Measurements from ENCODE around the gene NT5C2.

Gene NT5C2

GRCh38 chr10:103062854-103063590 is 130.1 kb downstream of the NT5C2 start:
- Histone ChIP-seq H3K9ac (ENCODE audit: low read depth, low read length, poor library complexity) (no peak overlapping the region), H3K79me1 (ENCODE audit: low read depth, low read length) (no peaks in the 10 kb centered on the region), H4K91ac (ENCODE audit: low read depth, low read length, poor library complexity) (no peak overlapping the region), H3K36me3 (replicated peaks in 1 of 2; ENCODE audit: control insufficient read depth in 2 of 2, insufficient read depth in 2 of 2, low read length in 2 of 2) (no peaks in the 10 kb centered on the region), H3K4me1 (ENCODE audit: control insufficient read depth in 2 of 2, insufficient read depth in 1 of 2, low read depth in 1 of 2, low read length in 2 of 2) (no peaks in the 10 kb centered on the region), H3K4me3 (ENCODE audit: low read length in 2 of 2) (no peak overlapping the region), H3K9me3 (replicated peaks in 1 of 2; ENCODE audit: control insufficient read depth in 2 of 2, insufficient read depth in 1 of 2, low read depth in 1 of 2, low read length in 2 of 2) (no peaks in the 10 kb centered on the region), H3K4ac (ENCODE audit: low read length) (no peak overlapping the region), H3K23ac (ENCODE audit: low read depth, low read length, poor library complexity) (peak overlapping the region; percentile 9), H2BK5ac (ENCODE audit: low read length) (no peak overlapping the region), H3K14ac (ENCODE audit: low read length) (no peak overlapping the region), H2AK5ac (ENCODE audit: low read depth, low read length) (no peak overlapping the region), H3K4me2 (ENCODE audit: insufficient read depth, low read length, poor library complexity, severe bottlenecking) (no peak overlapping the region), H2AFZ (ENCODE audit: low read length) (no peak overlapping the region), H2BK12ac (ENCODE audit: low read length) (no peak overlapping the region), H3K27me3 (ENCODE audit: control insufficient read depth in 3 of 3, insufficient read depth in 3 of 3, low read depth in 1 of 3, low read length in 3 of 3) (no peaks in the 10 kb centered on the region), H2BK15ac (ENCODE audit: low read length) (no peak overlapping the region), H4K8ac (ENCODE audit: low read depth, low read length) (no peak overlapping the region), H3K27ac (replicated peaks; ENCODE audit: low read length) (no peak overlapping the region), H3K18ac (ENCODE audit: low read length) (no peak overlapping the region), H2BK120ac (ENCODE audit: low read depth, low read length) (no peak overlapping the region)
- DNase-seq (ENCODE audit: low spot score), result no peak
- no CpG with 5 or more reads among the region's 15 CpGs for WGBS, 2 donors (ENCODE audit: extremely low coverage in 2 of 2, insufficient read length in 2 of 2, insufficient replicate concordance in 1 of 2)

GRCh38 chr10:103060575-103060974 is 132.5 kb downstream of the NT5C2 start:
- H3K27ac ChIP-seq (replicated peaks; ENCODE audit: low read length), result no peak overlapping the region
- H2AFZ ChIP-seq (ENCODE audit: low read length), result no peak overlapping the region
- H3K4me3 ChIP-seq (ENCODE audit: low read length in 2 of 2), result no peak overlapping the region
- no peaks in the 10 kb centered on the region for H3K79me1 ChIP-seq (ENCODE audit: low read depth, low read length)
- no peak overlapping the region for H2BK120ac ChIP-seq (ENCODE audit: low read depth, low read length)
- no peaks in the 10 kb centered on the region for H3K27me3 ChIP-seq (ENCODE audit: control insufficient read depth in 3 of 3, insufficient read depth in 3 of 3, low read depth in 1 of 3, low read length in 3 of 3)
- no peak overlapping the region for H3K23ac ChIP-seq (ENCODE audit: low read depth, low read length, poor library complexity)
- no peak overlapping the region for H3K18ac ChIP-seq (ENCODE audit: low read length)
- H4K8ac ChIP-seq (ENCODE audit: low read depth, low read length), result no peak overlapping the region
- H3K4me2 ChIP-seq (ENCODE audit: insufficient read depth, low read length, poor library complexity, severe bottlenecking), result no peak overlapping the region
- no peaks in the 10 kb centered on the region for H3K9me3 ChIP-seq (replicated peaks in 1 of 2; ENCODE audit: control insufficient read depth in 2 of 2, insufficient read depth in 1 of 2, low read depth in 1 of 2, low read length in 2 of 2)
- H3K36me3 ChIP-seq (replicated peaks in 1 of 2; ENCODE audit: control insufficient read depth in 2 of 2, insufficient read depth in 2 of 2, low read length in 2 of 2), result peaks cover 2 to 3% of the 10 kb centered on the region in 2 donors
- H4K91ac ChIP-seq (ENCODE audit: low read depth, low read length, poor library complexity), result no peak overlapping the region
- no peak overlapping the region for H3K9ac ChIP-seq (ENCODE audit: low read depth, low read length, poor library complexity)
- DNase-seq (ENCODE audit: low spot score), result no peak
- H3K14ac ChIP-seq (ENCODE audit: low read length), result no peak overlapping the region
- WGBS, 2 donors (ENCODE audit: extremely low coverage in 2 of 2, insufficient read length in 2 of 2, insufficient replicate concordance in 1 of 2), result no CpG with 5 or more reads among the region's 2 CpGs
- H2BK5ac ChIP-seq (ENCODE audit: low read length), result no peak overlapping the region
- no peak overlapping the region for H2BK12ac ChIP-seq (ENCODE audit: low read length)
- no peak overlapping the region for H2AK5ac ChIP-seq (ENCODE audit: low read depth, low read length)
- no peak overlapping the region for H3K4ac ChIP-seq (ENCODE audit: low read length)
- no peaks in the 10 kb centered on the region for H3K4me1 ChIP-seq (ENCODE audit: control insufficient read depth in 2 of 2, insufficient read depth in 1 of 2, low read depth in 1 of 2, low read length in 2 of 2)
- no peak overlapping the region for H2BK15ac ChIP-seq (ENCODE audit: low read length)

- H3K4ac ChIP-seq (ENCODE audit: low read length), result no peak overlapping the region
- no peak overlapping the region for H4K91ac ChIP-seq (ENCODE audit: low read depth, low read length, poor library complexity)
- WGBS, 2 donors (ENCODE audit: extremely low coverage in 2 of 2, insufficient read length in 2 of 2, insufficient replicate concordance in 1 of 2), result no CpG with 5 or more reads among the region's 3 CpGs
- no peak overlapping the region for H3K27ac ChIP-seq (replicated peaks; ENCODE audit: low read length)
- peaks cover 2 to 6% of the 10 kb centered on the region in 2 donors for H3K4me1 ChIP-seq (ENCODE audit: control insufficient read depth in 2 of 2, insufficient read depth in 1 of 2, low read depth in 1 of 2, low read length in 2 of 2)
- no peak overlapping the region for H2BK5ac ChIP-seq (ENCODE audit: low read length)
- no peak overlapping the region for H3K9ac ChIP-seq (ENCODE audit: low read depth, low read length, poor library complexity)
- no peak overlapping the region for H3K4me3 ChIP-seq (ENCODE audit: low read length in 2 of 2)
- H3K23ac ChIP-seq (ENCODE audit: low read depth, low read length, poor library complexity), result no peak overlapping the region
- H2AK5ac ChIP-seq (ENCODE audit: low read depth, low read length), result no peak overlapping the region
- H3K79me1 ChIP-seq (ENCODE audit: low read depth, low read length), result no peaks in the 10 kb centered on the region
- H3K4me2 ChIP-seq (ENCODE audit: insufficient read depth, low read length, poor library complexity, severe bottlenecking), result no peak overlapping the region
- no peak overlapping the region for H4K8ac ChIP-seq (ENCODE audit: low read depth, low read length)
- H3K36me3 ChIP-seq (replicated peaks in 1 of 2; ENCODE audit: control insufficient read depth in 2 of 2, insufficient read depth in 2 of 2, low read length in 2 of 2), result peaks cover 3 to 4% of the 10 kb centered on the region in 2 donors
- H2BK12ac ChIP-seq (ENCODE audit: low read length), result no peak overlapping the region
- H3K9me3 ChIP-seq (replicated peaks in 1 of 2; ENCODE audit: control insufficient read depth in 2 of 2, insufficient read depth in 1 of 2, low read depth in 1 of 2, low read length in 2 of 2), result no peaks in the 10 kb centered on the region
- H3K14ac ChIP-seq (ENCODE audit: low read length), result no peak overlapping the region
- H2AFZ ChIP-seq (ENCODE audit: low read length), result no peak overlapping the region
- no peak overlapping the region for H3K18ac ChIP-seq (ENCODE audit: low read length)
- no peaks in the 10 kb centered on the region for H3K27me3 ChIP-seq (ENCODE audit: control insufficient read depth in 3 of 3, insufficient read depth in 3 of 3, low read depth in 1 of 3, low read length in 3 of 3)
- no peak overlapping the region for H2BK120ac ChIP-seq (ENCODE audit: low read depth, low read length)
- DNase-seq (ENCODE audit: low spot score), result no peak
- no peak overlapping the region for H2BK15ac ChIP-seq (ENCODE audit: low read length)
Observed at GRCh38 chr10:103058034-103058433, 135.0 kb downstream of the NT5C2 start.

- Histone ChIP-seq H3K9me3 (replicated peaks in 1 of 2; ENCODE audit: control insufficient read depth in 2 of 2, insufficient read depth in 1 of 2, low read depth in 1 of 2, low read length in 2 of 2) (no peaks in the 10 kb centered on the region), H3K4ac (ENCODE audit: low read length) (no peak overlapping the region), H3K4me1 (ENCODE audit: control insufficient read depth in 2 of 2, insufficient read depth in 1 of 2, low read depth in 1 of 2, low read length in 2 of 2) (peaks cover 2 to 6% of the 10 kb centered on the region in 2 donors), H2BK12ac (ENCODE audit: low read length) (no peak overlapping the region), H3K4me2 (ENCODE audit: insufficient read depth, low read length, poor library complexity, severe bottlenecking) (no peak overlapping the region), H3K27me3 (ENCODE audit: control insufficient read depth in 3 of 3, insufficient read depth in 3 of 3, low read depth in 1 of 3, low read length in 3 of 3) (no peaks in the 10 kb centered on the region), H3K27ac (replicated peaks; ENCODE audit: low read length) (no peak overlapping the region), H4K91ac (ENCODE audit: low read depth, low read length, poor library complexity) (no peak overlapping the region), H2AK5ac (ENCODE audit: low read depth, low read length) (no peak overlapping the region), H2AFZ (ENCODE audit: low read length) (no peak overlapping the region), H3K36me3 (replicated peaks in 1 of 2; ENCODE audit: control insufficient read depth in 2 of 2, insufficient read depth in 2 of 2, low read length in 2 of 2) (peaks cover 3 to 4% of the 10 kb centered on the region in 2 donors), H2BK120ac (ENCODE audit: low read depth, low read length) (no peak overlapping the region), H3K23ac (ENCODE audit: low read depth, low read length, poor library complexity) (no peak overlapping the region), H2BK5ac (ENCODE audit: low read length) (no peak overlapping the region), H3K9ac (ENCODE audit: low read depth, low read length, poor library complexity) (no peak overlapping the region), H3K4me3 (ENCODE audit: low read length in 2 of 2) (no peak overlapping the region), H2BK15ac (ENCODE audit: low read length) (no peak overlapping the region), H4K8ac (ENCODE audit: low read depth, low read length) (no peak overlapping the region), H3K18ac (ENCODE audit: low read length) (no peak overlapping the region), H3K14ac (ENCODE audit: low read length) (no peak overlapping the region), H3K79me1 (ENCODE audit: low read depth, low read length) (no peaks in the 10 kb centered on the region)
- no CpG with 5 or more reads among the region's 4 CpGs for WGBS, 2 donors (ENCODE audit: extremely low coverage in 2 of 2, insufficient read length in 2 of 2, insufficient replicate concordance in 1 of 2)
- DNase-seq (ENCODE audit: low spot score), result no peak
Observed at GRCh38 chr10:103055105-103055504, 138.0 kb downstream of the NT5C2 start.

All from neuronal stem cell (in vitro differentiated cells).